Esophagus squamous epithelium (tissue), 5 donors: ENCODE measurements around the gene TEX101. TPM values are rescaled to one million over a fixed set of nuclear protein-coding genes. Genes with fewer than 3 reads are reported as not detected.

Experiments
- DNase-seq: peaks from one replicate; lab custom pipeline; 2025; lab: John Stamatoyannopoulos, UW
- H3K27ac ChIP-seq, 4 donors: fragments of 200-600 bp; sonication (generic); one replicate each; pipeline ENCODE4 v1.5.1; 2016 to 2019; ENCODE audit warnings: mild to moderate bottlenecking in 1 of 4
- H3K27me3 ChIP-seq, 4 donors: fragments of 200-600 bp; sonication (generic); 1 replicate in 3 of 4; 2 replicates in 1 of 4; pipeline versions ENCODE4 v1.5.1 to v1.6.0; 2017 to 2021; ENCODE audit warnings: antibody characterized with exemption in 1 of 4
- H3K36me3 ChIP-seq, 3 donors: fragments of 200-600 bp; sonication (generic); one replicate each; pipeline ENCODE4 v1.5.1; 2016 to 2019
- H3K4me1 ChIP-seq, 3 donors: fragments of 200-600 bp; sonication (generic); one replicate each; pipeline ENCODE4 v1.5.1; 2017 to 2019
- H3K4me3 ChIP-seq, 4 donors: fragments of 200-600 bp; sonication (generic); 1 replicate in 3 of 4; 2 replicates in 1 of 4; pipeline ENCODE4 v1.5.1; 2016 to 2019; ENCODE audit warnings: mild to moderate bottlenecking in 2 of 4, moderate library complexity in 1 of 4
- H3K9me3 ChIP-seq, 3 donors: fragments of 200-600 bp; sonication (generic); one replicate each; pipeline ENCODE4 v1.5.1; 2016 to 2019
- POLR2A ChIP-seq, 4 donors: fragments of 450-650 bp; IDR thresholded peaks; one replicate each; pipeline ENCODE4 v1.6.1; 2017; ENCODE audit warnings: antibody characterized with exemption in 4 of 4, mild to moderate bottlenecking in 4 of 4, moderate library complexity in 3 of 4
- WGBS, 2 donors: methylation state at CpG; one replicate each; pipeline ENCODE4 v1.1.5; 2018; 5-methylcytosine and 5-hydroxymethylcytosine counted together
- intact Hi-C: fragments of 100-400 bp; cut with DNase I; formaldehyde crosslinking; loops from one replicate; pipeline ENCODE4 v1.15.0; 2022
- total RNA-seq, 4 donors: library from RNA; depleted of rRNA; stranded (reverse); fragments of >200 nt; gene quantifications; one replicate each; pipeline ENCODE4 v1.1.0, GENCODE V29; 2016
- TF ChIP-seq, protein P1 (sequence below), 6 experiments: fragments of 450-650 bp in 4 of 6; fragments of 200-600 bp in 2 of 6; sonication (generic) in 2 of 6; IDR thresholded peaks; one replicate each; pipeline ENCODE4 v1.5.1; 2016 to 2019; ENCODE audit warnings: antibody characterized with exemption in 6 of 6, mild to moderate bottlenecking in 4 of 6, moderate library complexity in 4 of 6
- donor health status: DM: yes; HTN: yes; CAD: no.

TEX101 gene
- total RNA-seq, 4 donors from 2014 or later: 0.53 to 3.4 TPM; not detected in 2

- TF ChIP-seq, protein P1, sequence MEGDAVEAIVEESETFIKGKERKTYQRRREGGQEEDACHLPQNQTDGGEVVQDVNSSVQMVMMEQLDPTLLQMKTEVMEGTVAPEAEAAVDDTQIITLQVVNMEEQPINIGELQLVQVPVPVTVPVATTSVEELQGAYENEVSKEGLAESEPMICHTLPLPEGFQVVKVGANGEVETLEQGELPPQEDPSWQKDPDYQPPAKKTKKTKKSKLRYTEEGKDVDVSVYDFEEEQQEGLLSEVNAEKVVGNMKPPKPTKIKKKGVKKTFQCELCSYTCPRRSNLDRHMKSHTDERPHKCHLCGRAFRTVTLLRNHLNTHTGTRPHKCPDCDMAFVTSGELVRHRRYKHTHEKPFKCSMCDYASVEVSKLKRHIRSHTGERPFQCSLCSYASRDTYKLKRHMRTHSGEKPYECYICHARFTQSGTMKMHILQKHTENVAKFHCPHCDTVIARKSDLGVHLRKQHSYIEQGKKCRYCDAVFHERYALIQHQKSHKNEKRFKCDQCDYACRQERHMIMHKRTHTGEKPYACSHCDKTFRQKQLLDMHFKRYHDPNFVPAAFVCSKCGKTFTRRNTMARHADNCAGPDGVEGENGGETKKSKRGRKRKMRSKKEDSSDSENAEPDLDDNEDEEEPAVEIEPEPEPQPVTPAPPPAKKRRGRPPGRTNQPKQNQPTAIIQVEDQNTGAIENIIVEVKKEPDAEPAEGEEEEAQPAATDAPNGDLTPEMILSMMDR (IDR thresholded peaks at IDR 0.05): no peak
- no peak for TF ChIP-seq POLR2A (IDR thresholded peaks at IDR 0.05)
- no peaks in the 10 kb centered on the region for H3K9me3 ChIP-seq
- no peak overlapping the region for H3K4me3 ChIP-seq
- H3K27ac ChIP-seq: peak overlapping the region in 1 of 4 donors; percentile 54
- H3K36me3 ChIP-seq: no peaks in the 10 kb centered on the region
- peaks cover 0 to 18% (median 0%) of the 10 kb centered on the region in 4 donors for H3K27me3 ChIP-seq
- intact Hi-C loops: no loop called here
- 20 to 67% methylated on average over 1 to 4 of the region's 6 CpGs for WGBS, 2 donors
- H3K4me1 ChIP-seq: peaks cover 0 to 32% (median 0%) of the 10 kb centered on the region in 3 donors
- no peak for DNase-seq
These were observed 19.1 kb upstream of the TEX101 start for GRCh38 chr19:43395561-43395960.

DNA sequence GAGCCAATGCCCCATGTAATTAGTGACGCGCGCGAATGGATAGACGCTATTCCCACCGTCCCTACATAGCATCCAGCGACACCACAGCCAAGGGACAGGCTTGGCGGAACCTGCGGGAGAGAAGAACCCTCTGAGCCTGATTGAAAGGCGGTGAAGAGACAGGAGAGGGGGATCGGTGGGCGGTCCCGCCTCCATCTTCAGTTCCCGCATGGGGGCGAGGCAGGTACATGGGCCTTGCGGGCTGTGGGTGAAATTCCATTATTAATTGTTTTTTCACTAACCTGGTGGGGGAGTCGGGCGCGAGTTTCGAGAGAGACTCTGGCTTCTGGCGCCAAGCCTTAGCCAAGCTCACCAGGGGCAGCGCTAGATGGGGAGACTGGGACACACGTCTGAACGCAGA, 8.4 kb upstream of the TEX101 start:
- no peak for TF ChIP-seq POLR2A (IDR thresholded peaks at IDR 0.05)
- TF ChIP-seq, protein P1 (IDR thresholded peaks at IDR 0.05): no peak
- no peaks in the 10 kb centered on the region for H3K36me3 ChIP-seq
- no peaks in the 10 kb centered on the region for H3K4me1 ChIP-seq
- intact Hi-C loops: no loop called here
- 69 to 85% methylated on average over 23 of the region's 24 CpGs for WGBS, 2 donors
- H3K4me3 ChIP-seq: no peak overlapping the region
- no peak overlapping the region for H3K27ac ChIP-seq
- DNase-seq: no peak
- peaks cover 0 to 16% (median 0%) of the 10 kb centered on the region in 4 donors for H3K27me3 ChIP-seq
- H3K9me3 ChIP-seq: no peaks in the 10 kb centered on the region

DNA sequence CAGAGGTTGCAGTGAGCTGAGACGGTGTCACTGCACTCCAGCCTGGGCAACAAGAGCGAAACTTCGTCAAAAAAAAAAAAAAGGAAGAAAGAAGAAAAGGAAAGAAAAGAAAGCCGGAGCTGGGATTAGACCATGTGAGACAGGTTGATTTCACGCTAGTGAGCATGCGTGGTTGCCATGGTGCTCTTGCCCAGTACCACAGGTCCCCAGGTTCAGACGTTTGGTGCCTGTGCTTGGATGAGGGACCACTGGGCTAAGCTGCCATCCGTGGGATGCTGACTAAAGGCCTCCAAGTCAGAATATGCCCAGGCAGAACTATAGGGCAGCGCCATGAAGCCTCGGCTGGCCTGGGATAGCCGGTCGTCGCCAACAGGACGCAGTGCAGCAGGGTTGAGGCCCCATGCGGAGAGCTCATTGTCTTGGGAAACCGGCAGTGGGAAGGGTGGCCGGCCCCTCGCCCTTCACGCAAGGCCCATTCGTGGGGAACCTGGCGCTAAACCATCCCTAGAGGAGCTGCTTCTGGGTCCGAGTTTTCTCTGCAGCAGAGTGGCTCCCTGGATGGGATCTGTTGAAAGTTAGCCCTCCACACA, 7.2 kb upstream of the TEX101 start:
- H3K36me3 ChIP-seq: no peaks in the 10 kb centered on the region
- peaks cover 0 to 15% (median 0%) of the 10 kb centered on the region in 4 donors for H3K27me3 ChIP-seq
- no peaks in the 10 kb centered on the region for H3K9me3 ChIP-seq
- no peaks in the 10 kb centered on the region for H3K4me1 ChIP-seq
- no peak overlapping the region for H3K27ac ChIP-seq
- intact Hi-C loops: no loop called here
- TF ChIP-seq POLR2A (IDR thresholded peaks at IDR 0.05): no peak
- TF ChIP-seq, protein P1 (IDR thresholded peaks at IDR 0.05): no peak
- 85 to 91% methylated on average over 10 to 18 of the region's 22 CpGs for WGBS, 2 donors
- H3K4me3 ChIP-seq: no peak overlapping the region
- DNase-seq: no peak

DNA sequence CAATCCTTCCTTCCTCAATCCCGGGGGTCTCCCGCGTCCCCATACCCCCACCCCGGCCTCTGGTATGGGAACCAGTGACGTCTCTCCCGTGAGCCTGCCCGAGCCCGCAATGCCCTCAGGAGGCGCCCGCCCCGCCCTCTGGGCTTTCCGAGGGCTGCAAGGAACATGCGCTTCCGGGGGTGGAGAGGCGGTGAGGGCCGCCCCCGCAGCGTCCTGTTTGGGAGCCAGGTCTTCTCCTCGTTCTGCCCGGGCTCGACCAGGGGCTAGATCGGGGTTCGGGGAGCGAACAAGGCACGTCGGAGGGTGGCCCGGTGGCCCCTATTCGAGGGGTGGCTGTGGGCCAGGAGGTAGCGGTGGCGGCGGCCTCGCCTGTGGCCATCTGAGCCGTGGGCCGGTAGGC, 6.6 kb upstream of the TEX101 start:
- DNase-seq: no peak
- intact Hi-C loops: no loop called here
- Histone ChIP-seq H3K27me3 (peaks cover 0 to 10% (median 0%) of the 10 kb centered on the region in 4 donors), H3K4me3 (no peak overlapping the region), H3K36me3 (no peaks in the 10 kb centered on the region), H3K27ac (no peak overlapping the region), H3K9me3 (no peaks in the 10 kb centered on the region), H3K4me1 (no peaks in the 10 kb centered on the region)
- TF ChIP-seq, protein P1 (IDR thresholded peaks at IDR 0.05): no peak
- no peak for TF ChIP-seq POLR2A (IDR thresholded peaks at IDR 0.05)
- WGBS, 2 donors: 88 to 93% methylated on average over 11 to 15 of the region's 34 CpGs

GRCh38 chr19:43409415-43409814, 5.3 kb upstream of the TEX101 start:
- DNase-seq: no peak
- H3K4me1 ChIP-seq: no peaks in the 10 kb centered on the region
- no peak overlapping the region for H3K27ac ChIP-seq
- H3K9me3 ChIP-seq: no peaks in the 10 kb centered on the region
- intact Hi-C loops: no loop called here
- no peaks in the 10 kb centered on the region for H3K36me3 ChIP-seq
- TF ChIP-seq, protein P1 (IDR thresholded peaks at IDR 0.05): no peak
- no peak for TF ChIP-seq POLR2A (IDR thresholded peaks at IDR 0.05)
- no peak overlapping the region for H3K4me3 ChIP-seq
- 83 to 93% methylated on average over 1 of the region's 1 CpG for WGBS, 2 donors
- peaks cover 0 to 10% (median 0%) of the 10 kb centered on the region in 4 donors for H3K27me3 ChIP-seq
